Loucy (cell line): ENCODE data around the gene C16orf89.

Experiments used
- EZH2phosphoT487 ChIP-seq: fragments of 200-600 bp; IDR thresholded peaks from 2 replicates; pipeline ENCODE4 v1.6.1; 2018; ENCODE audit warnings: antibody characterized with exemption, mild to moderate bottlenecking, moderate library complexity, borderline replicate concordance
- TF ChIP-seq, protein P1 (sequence below): fragments of 200-600 bp; sonication (generic); conservative IDR thresholded peaks from 2 replicates; pipeline ENCODE4 v1.5.1; 2014; ENCODE audit warnings: mild to moderate bottlenecking, antibody characterized with exemption, low read length

DNA sequence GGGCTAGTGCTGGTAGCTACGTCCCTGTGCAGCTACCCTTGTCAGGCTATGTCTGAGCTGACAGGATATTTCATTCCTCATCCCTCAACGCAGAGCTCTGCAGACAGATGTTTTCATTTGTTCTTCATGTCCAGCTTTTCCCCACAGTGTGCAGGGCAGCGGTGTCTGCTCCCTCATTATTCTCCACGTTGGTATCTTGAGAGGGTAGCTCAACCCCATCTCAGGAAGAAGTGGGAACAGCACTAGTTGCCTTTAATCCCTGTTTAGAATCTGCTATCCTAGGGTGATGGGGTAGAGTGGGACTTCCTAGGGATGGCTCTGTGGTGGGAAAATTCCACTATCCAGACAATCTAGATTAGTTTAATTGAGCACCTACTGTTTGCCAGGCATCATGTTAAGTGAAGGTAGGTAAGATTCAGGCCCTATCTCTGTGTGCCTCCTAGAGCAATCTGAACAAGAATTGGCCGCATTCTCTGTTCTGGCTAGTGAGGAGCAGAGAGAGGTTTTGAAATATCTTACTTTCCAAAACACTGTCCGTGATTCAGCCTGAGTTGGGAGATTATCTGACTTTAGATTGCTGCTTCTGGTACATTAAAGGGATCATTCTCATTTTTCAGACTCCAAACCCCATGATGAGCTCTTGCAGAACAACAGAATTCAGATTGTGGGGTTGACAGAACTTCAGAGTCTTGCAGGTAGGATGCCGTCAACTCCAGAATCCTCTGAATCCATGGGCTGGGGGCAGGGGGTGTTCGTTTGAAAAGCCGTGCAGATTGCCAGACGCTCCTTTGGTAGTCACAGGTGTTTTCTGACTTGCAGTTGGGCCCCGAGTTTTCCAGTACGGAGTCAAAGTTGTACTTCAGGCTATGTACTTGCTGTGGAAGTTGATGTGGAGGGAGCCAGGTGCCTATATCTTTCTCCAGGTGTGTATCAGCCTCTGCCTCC, 6.8 kb upstream of the C16orf89 start:
- TF ChIP-seq, protein P1, sequence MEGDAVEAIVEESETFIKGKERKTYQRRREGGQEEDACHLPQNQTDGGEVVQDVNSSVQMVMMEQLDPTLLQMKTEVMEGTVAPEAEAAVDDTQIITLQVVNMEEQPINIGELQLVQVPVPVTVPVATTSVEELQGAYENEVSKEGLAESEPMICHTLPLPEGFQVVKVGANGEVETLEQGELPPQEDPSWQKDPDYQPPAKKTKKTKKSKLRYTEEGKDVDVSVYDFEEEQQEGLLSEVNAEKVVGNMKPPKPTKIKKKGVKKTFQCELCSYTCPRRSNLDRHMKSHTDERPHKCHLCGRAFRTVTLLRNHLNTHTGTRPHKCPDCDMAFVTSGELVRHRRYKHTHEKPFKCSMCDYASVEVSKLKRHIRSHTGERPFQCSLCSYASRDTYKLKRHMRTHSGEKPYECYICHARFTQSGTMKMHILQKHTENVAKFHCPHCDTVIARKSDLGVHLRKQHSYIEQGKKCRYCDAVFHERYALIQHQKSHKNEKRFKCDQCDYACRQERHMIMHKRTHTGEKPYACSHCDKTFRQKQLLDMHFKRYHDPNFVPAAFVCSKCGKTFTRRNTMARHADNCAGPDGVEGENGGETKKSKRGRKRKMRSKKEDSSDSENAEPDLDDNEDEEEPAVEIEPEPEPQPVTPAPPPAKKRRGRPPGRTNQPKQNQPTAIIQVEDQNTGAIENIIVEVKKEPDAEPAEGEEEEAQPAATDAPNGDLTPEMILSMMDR, result no peak
- TF ChIP-seq EZH2phosphoT487, result no peak
